GM11168 (cell line): Measurements from ENCODE around the gene KCNJ12.
"Not testable (repeated sequence)": the region's sequence is repeated elsewhere in the genome, so short reads cannot be mapped to it uniquely, and the experiment has no call there.

Experiments used
- in situ Hi-C: fragments of 300-500 bp; cut with MboI; formaldehyde crosslinking; loops from one replicate; pipeline ENCODE4 v1.12.0; 2022; ENCODE audit warnings: low sequenced_read_pairs; ENCODE audit not compliant: unreplicated experiment

The KCNJ12 gene

DNA sequence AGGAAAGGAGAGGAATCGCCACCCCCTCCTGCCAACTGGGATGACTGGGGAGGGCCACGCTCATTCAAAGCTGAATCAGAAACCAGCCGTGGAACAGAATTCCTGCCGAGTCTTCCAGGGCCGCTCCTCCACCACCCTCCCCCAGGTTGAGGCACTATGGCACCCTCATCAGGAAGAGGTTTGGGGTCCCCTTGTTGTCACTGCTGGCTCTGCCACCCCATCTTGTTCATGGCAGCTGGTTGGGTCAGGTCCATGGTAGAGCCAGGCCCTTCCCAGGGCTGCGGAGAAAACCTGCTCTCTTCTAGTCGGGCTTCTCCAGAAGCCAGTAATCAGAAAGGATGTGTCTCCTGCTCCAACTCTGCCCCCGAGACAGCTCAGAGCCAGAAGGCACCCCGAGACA is 41.8 kb downstream of the KCNJ12 start:
- in situ Hi-C loops: no loop called here

DNA sequence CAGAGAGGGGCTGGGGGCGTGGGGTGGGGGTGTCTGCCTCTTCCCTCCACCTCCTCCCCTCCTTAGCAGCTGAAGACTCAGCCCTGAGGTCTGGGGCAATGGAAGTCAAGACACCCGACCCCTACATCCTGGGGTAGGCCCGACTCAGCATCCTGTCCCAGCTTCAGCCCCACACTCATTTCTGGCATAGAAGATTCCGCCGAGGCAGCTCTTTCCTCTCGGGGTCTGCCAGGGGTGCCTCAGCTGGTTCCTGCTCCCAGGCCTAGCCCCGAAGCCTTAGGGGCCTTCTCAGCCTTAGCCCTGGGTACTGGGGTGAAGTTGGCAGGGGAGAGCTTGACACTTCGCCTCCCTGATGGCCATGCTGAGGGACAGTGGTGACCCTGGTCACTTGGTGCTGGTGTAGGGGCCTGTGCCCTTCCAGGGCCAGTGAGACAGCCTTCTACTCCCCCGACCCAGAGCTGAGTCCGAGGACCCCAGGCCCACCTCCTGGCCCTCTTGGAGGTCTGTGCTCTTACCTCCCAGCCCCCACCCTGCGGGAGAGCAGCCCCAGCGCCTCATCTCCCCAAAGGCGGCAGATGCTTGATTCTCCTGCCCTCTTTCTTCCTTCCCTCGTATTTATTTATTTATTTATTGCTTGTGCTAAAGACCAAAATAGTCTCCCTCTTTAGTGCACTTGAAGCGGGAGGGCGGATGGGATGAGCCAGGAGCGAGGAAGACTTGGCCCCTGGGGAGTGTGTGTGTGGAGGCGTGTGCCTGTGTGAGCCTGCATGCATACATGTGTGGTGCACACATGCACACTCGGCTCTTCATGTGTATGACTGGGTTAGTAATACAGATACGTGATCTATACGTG is 42.5 kb downstream of the KCNJ12 start:
- in situ Hi-C loops: no loop called here

DNA sequence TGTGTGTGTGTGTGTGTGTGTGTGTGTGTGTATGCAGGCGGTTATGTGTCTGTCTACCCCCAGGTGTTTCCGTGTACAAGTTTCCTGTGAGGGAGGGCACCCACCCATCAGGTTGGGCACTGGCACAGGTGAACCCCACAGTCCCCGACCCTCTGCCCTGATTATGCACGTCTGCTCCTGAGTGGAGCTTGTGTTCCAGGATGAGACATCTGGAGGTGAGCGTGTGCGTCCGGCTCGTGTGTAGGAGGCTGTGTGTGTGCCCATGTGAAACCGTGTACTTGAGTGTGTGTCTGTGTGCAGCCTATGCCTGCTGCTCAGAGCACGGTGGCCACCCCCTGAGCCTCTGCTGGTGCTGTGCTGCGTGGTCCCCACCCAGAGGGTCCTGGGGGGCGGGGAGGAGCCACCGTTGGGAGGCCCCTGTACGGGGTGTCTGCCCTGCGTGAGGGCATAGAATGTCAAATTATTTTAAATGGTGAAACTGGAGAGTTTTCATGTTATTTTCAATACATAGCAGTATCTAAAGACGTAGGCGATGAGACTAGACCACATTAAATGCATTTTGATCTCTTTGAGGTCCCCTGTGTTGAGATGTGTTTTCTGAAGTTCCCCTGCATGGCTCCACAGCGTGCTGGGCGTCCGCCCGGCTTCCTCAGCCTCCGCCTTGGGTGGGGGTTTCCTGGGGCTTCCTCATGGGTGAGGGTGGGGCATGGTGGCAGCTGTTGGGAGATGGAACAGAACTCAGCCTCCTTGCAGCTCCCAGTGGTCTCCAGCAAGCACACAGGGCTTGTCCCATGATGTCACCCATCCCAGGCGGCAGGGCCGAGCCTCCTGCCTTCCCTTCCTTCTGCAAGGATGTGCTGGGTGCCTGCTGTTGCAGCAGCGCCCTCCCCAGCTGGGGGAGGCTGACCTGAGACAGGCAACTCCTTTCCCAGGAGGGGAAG is 43.4 kb downstream of the KCNJ12 start:
- in situ Hi-C loops: loop anchor here (5.0 kb wide), 1 partner anchor 288 kb away; no protein-coding TSS in a partner anchor

DNA sequence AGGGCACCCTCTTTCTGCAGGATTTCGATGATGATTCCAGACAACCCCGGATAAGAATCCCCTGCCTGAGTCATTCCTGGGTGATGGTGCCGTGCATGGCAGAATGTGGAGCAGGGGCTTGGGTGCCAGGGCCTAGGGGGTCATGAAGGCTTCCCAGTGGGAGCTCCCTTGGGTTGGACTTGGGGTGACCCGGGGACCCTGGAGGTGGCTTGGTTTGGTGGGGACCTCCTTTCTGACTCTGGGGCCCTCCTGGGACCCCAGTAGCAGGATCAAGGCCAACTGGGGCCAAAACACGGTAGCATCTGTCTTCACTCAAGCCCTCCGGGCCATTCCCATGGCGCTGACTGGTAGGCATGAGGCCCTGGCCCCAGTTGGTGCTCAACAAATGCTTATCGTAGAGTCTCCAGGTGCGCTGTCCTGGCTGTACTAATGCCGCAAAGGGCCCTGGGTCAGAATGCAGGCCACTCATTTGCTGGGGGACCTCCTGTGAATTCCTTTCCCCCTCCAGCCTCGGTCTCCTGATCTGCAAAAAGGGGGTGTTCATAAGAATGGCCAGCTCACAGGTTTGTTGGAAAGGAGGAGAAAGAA is 44.4 kb downstream of the KCNJ12 start:
- in situ Hi-C loops: loop anchor here (5.0 kb wide), 1 partner anchor 287 kb away; no protein-coding TSS in a partner anchor

DNA sequence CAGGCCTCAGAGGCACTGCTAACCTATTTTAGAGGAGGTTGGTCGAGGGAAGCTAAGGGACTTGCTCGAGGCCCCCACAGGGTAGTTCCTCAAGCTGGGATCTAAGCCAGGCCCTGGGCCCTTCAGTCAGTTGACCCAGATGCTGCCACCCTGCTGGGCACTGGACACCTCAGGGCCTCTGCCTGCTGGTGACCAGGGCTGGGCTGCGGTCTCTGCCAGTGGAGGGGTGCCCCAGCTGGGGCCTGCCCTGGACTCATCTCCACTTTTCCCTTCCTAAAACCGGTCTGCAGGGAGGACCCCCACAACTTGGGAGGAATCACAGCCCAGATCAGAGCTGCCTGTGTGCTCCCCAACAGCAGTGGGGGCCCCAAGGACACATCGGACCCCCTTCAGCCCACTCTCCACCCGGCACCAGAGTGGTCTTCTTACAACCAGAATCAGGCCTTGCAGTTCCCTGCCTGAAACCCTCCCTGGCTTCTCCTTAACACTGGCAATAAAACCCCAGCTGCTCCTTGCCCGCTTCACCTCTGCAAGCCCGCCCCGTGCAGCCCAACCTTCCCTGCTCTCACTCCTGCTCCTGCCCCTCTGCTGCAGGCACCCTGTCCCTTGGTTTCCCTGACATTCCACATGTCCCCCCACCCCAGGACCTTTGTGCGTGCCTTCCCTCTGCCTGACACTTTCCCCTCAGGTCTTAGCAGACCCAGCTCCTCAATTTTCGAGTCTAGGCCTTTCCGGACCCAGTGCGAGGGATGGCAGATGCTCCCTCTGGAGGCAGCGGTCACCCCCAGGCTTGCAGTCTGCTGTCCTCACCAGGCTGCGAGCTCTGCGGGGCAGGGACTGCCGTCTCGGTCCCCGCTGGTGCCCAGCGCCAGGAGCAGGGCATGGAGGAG is 45.5 kb downstream of the KCNJ12 start:
- in situ Hi-C loops: loop anchor here (5.0 kb wide), 1 partner anchor 286 kb away; no protein-coding TSS in a partner anchor

DNA sequence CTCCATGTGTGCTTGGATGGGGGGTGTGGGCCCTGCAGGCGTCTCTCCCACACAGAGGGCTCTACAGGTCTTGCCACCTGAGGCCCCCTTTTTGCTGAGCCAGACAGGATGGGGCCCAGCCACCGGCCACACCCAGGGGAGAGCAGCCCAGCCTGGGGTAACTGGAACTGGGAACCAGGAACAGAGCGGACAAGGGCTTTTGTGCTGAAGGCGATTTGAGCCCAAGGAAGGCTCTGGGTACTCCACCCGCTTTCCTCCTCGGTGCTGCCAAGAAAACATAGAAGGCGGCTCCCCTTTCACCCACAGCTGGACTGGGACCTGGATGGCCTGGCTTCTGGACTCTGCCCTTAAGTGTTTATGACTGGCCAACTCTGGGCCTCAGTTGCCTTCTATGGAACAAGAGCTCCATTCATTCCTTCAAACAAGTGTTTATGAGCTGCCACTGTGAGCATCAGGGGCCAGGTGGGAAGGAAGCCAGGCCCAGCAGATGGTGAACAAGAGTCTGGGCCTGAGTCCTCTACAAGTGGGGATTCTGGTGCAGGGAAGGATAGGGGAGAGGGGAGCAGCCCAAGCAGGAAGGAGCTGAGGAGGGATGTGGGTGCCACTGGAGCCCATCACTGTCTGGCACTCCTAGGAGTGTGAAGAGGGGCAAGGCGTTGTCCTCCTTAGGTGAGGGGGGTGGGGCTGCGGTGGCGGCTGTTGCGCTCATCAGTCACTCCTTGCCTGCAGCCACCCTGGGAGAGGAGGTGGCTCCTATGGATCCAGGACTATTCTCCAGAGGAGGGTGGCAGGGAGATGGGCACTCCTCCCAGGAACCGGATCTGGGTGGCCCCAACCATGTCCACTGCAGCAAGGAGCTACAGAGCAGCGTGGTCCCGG is 46.4 kb downstream of the KCNJ12 start:
- in situ Hi-C loops: loop anchor here (5.0 kb wide), 1 partner anchor 285 kb away; no protein-coding TSS in a partner anchor

DNA sequence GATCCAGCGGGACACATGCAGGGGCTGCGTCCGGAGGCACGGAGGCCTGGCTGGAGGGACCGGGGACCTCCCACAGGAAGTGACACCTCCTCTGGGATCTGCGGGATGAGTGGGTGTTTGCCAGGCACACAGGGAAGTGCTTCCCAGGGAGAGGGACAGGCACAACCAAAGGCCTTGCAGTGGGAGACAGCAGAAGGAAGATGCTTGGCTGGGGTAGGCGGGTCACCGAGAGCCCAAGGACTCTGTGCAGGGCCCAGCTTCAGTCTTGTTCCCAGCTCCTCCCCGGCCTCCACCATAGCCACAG is 47.0 kb downstream of the KCNJ12 start:
- in situ Hi-C loops: loop anchor here (5.0 kb wide), 1 partner anchor 284 kb away; no protein-coding TSS in a partner anchor

DNA sequence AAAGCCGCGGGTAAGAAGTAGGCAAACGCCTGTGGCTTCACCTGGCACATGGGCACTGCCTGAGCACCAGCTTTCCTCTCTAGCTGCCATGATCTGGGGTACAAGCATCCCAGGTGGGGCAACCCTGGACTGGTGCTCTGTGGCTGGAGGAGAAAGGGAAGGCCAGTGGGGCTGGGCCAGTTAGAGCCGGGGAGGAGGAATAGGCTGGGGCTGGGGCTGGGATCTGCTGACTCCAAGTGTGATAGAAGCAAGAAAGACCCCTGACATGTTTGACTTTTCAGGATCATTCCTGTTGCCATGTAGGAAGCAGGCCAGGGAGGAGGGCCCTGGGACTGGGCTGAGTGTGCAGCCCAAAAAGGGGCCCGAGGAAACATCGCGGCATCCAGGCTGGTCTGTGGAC is 48.5 kb downstream of the KCNJ12 start:
- in situ Hi-C loops: loop anchor here (5.0 kb wide), 1 partner anchor 283 kb away; no protein-coding TSS in a partner anchor

DNA sequence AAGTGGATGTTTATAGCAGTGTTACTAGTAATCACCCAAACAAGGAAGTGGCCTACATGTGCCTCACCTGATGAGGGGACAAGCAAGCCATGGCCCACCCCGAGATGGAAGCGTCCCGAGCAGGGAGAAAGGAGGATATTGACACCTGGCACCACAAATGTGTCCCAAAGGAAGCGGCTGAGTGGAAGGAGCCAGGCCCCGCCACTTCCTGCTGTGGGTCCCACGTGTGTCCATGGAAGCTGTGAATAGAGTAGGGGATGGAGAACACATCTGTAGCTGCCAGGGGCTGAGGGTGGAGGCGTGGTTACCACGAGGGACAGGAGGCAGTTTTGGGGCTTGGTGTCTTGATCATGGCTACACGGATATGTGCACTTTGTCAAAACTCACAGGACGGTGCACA is 49.2 kb downstream of the KCNJ12 start:
- in situ Hi-C loops: no loop called here

DNA sequence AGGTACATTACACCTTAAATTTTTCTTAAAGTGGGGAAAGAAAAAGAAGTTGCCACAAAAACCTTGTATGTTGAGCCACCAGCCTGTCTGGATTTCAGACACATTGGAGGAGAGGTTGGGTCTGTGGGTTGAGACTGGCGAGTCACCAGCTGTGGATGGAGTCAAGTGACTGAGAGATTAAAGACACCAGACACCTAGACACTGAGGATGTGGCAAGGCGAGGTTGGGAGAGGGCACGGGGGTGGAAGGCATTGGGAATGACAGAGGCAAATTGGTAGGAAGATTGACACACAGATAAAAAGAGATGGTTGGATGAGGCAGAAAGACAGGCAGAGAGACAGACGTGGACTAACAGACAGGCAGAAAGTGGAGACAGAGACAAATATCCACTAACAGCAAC is 49.6 kb downstream of the KCNJ12 start:
- in situ Hi-C loops: no loop called here

DNA sequence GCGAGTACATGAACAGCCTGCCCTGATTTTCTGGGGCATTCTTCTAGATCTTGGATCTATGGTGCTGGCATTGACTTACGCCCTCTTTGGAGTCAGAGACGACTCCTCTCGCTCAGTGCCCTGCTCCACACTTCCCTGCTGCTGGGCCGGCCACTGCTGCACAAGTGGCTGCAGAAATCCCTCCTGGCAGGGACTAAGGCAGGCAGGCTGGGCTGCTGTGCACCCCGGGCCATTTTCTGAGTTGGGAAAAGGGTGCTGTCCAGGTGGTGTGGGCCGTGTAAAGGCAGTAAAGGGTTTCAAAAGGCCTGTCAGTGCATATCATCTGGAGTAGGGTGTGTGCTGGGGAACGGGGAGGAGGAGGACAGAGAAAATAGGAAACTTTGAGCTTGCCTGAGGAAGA is 50.1 kb downstream of the KCNJ12 start:
- in situ Hi-C loops: not testable (repeated sequence)

DNA sequence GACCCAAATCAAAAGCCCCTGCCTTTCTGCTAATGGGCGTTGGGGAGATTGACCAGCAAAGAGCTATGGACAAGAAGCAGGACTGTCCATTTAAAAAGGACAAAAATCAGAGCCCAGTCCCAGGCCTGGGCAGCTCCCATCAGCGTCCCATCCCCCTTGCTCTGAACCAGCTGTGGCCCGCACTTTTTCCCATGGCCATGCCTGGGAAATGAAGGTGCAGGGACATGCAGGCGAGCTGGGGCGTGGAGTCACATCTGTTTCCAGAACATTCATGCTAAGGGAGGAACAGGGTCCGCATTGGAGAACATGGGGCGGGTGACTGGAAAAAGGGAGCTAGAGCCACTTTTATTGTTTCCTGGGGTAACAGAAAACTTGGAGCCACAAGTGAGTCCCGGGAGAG is 50.7 kb downstream of the KCNJ12 start:
- in situ Hi-C loops: not testable (repeated sequence)

DNA sequence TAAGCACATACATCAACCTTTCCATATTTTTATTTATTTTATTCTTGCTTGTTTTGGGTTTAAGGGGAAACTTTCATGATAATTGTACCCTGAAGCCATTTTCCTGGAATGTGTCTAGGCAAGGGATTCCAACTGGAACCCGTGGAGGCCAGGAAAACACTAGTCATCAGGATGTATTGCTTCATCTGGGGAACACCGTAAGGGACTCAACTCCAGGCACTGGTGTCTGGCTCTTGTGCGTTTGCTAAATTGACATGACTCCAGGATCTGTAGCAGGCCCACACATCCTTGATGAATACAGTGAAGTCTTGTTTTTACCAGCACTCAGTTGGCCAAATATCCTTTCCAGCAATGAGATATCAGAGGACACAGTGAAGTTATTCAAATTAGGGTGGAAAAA is 51.6 kb downstream of the KCNJ12 start:
- in situ Hi-C loops: not testable (repeated sequence)

DNA sequence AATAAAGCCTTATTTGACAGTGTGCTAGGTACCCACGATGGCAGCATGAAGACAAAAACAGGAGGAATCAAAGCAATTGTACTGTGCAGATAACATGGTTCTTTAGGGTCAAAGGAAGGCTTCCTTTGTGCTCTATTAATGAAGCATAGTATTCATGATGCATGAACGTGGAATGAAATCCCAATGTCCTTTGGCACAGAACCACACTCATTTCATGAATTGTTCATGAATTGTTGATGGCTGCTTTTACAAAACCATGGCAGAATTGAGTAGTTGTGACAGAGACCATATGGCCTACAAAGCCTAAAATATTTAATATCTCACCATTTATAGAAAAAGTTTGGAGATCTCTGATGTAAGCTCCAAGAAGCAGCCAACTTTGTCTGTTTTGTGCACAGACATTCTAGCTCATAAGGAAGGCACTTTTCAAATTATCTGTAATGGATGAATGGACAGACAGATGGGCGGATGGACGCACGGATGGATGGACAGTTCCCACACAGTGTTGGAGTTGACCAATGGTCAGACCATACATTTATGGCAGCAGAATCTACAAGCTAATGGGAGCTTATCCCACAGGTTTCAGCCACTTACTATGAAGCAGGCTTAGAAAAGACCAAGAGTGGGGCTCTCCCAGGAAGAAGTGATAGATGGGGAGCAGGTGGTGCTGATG is 52.7 kb downstream of the KCNJ12 start:
- in situ Hi-C loops: not testable (repeated sequence)

DNA sequence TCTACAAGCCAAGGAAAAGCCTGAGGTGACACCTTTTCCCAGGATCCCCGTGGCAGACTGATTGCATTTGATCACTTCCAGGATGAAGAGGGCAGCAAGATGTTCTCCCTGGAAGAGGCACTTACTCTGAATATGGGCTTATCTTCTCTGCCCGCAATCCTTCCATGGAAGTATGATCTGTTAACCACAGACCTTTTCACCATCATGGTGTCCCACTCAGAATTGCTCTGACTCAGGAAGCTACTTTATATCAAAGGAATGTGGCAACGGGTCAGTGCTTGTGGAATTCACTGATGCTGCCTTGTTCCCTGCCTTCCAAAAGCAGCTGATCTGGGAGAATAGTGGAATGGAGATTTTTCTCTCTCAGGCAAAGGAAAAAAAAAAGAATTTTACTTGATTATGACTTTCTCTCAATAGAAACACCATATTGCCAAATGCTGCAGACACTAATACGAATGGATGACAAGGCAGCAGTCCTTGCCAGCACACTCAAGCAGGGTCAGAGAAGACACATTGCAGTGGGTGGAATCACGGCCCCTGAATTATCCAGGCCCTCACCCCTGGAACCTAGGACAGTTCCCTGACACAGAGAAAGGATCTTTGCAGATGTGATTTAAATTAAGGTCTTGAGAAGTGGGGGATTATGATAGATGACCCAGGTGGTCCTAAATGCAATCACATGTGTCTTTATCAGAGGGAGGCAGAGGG is 53.9 kb downstream of the KCNJ12 start:
- in situ Hi-C loops: not testable (repeated sequence)

DNA sequence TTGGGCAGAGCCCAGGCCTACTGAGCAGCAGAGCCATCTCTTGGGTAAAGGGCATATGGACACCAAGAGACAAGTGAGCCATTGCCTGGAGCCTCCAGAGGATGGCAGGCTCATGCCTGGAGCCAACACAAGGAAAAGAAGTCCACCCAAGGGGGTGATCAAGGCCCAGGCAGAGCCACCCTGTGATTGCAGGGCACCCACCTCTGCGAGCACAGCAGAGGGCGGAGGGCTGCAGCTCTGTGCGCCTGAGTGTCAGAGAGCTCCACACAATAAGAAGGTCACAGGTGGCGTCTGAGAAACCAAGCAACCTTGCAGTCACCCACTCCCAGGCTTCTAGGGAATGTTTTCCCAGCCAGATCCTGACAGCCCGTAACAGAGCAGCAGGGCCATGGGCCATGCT is 57.8 kb downstream of the KCNJ12 start:
- in situ Hi-C loops: not testable (repeated sequence)

DNA sequence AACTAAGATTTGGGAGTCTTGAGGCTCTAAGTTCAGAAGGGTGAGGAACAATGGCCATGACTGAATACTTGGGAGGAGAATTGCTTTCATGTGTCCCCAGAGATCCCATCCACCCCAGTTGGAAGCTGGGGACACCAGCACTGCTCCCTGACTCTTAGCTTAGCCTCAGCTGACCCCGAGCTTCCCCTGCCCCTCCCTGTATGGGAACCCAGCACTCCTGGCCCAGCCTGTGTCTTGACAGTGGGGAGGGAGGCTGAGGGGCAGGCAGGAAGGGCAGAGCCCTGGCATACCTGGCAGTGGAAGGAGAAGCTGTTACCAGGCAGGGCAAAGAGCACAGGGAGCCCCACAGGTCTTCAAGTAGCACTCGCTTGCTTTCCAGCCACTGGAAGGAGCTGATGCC is 58.8 kb downstream of the KCNJ12 start:
- in situ Hi-C loops: not testable (repeated sequence)

DNA sequence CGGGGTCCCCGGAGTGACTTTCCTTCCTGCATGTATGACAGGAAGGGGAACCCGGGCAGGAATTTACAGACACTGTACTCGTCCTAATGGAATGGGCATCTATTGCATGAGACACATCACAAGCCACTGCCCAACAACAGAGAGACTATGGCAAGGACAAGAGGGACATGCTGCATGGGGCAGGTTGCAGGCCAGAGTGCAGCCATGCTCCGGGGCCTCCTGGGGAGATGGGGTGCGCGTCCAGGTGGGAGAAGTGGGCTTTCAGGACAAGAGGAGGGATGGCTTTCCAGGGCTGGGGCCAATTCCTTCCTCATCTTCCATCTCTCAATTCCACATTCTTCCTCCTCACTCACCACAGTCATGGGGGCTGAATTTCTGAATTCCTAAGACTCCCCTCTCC is 60.3 kb downstream of the KCNJ12 start:
- in situ Hi-C loops: not testable (repeated sequence)
